GM21515 (cell line): Measurements from ENCODE around the gene RSBN1L.
A peak's percentile ranks its signal among the peaks of the same experiment; 100 is the strongest.

Experiments used
- ATAC-seq: cut with Tn5 transposase; IDR thresholded peaks from one replicate; pipeline ENCODE4 v1.9.1; 2021; ENCODE audit not compliant: unreplicated experiment

The RSBN1L gene

DNA sequence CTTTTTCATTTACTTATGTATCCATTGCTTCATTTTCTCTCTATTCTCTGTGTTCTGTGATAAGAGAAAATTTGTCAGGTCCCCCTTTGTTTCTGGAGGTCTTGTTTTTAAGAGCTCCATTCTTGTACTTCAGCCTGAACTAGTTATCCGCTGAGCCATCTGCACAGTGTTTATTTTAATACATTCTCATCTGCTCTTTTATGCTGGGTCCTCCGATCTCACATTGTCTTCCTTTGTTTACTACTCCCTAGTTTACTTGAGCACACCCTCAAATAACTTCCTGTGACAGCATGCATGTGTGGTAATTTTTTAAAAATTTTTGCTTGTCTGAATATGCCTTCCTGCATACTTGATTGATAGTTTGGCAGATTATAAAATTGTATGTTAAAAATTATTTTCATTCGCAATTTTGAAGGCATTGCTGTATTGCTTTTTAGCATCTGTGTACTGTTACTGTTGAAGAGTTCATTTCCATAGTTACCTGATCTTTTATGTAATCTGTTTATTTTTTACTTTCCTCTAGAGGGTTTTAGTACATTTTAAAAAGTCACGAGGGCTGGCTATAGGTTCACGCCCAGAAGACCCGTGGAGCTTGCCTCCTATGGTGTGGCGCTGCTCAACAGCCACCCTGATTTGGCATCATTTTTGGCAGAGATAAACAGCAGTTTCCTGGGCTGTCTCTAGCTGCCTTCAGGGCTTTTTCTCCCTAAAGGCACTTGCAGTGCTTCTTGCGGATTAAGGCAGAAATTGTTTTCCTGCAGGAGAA is 31.9 kb downstream of the RSBN1L start:
- no peak for ATAC-seq

DNA sequence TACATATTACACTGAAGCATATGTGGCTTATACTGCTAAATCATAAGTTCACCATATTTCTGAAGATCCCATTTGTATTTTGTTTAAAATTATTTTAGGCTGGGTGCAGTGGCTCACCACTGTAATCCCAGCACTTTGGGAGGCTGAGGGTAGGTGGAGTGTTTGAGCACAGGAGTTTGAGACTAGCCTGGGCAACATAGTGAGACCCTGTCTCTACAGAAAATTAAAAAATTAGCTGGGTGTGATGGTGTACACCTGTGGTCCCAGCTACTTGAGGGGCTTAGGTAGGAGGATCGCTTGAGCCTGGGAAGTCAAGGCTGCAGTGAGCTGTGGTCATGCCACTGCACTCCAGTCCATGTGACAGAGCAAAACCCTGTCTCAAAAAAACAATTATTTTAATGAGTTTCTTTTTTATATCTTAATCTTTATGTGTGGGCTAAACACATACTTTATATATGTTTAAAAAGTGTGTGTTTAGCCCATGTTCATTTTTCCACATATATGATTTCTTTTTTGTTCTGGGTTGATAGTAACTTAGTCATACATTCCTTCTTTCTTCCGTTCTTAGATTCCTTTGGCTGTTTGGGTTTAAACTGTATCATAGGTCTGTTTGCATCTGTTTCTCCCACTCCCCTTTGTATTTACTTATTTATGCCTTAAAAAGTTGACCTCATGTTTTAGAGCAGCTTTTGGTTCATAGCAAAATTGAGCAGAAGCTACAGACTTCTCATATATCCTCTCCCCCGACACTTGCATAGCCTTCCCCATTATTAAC is 33.5 kb downstream of the RSBN1L start:
- no peak for ATAC-seq

DNA sequence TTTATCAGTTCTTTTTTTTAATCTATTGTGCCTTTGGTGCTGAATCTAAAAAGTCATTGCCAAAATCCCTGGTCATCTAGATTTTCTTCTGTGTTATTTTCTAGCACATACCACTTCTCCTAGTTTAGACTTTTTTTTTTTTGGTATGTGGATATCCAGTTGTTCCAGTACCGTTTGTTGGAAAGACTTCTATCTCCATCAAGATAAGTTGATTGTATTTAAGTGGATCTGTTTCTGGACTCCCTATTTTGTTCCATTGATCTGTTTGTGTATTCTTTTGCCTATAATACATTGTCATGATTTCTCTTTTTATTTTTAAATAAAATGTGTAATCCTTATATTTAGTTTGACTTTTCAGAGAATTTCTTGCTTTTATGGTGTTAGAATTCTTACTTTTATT is 35.5 kb downstream of the RSBN1L start:
- ATAC-seq = no peak

DNA sequence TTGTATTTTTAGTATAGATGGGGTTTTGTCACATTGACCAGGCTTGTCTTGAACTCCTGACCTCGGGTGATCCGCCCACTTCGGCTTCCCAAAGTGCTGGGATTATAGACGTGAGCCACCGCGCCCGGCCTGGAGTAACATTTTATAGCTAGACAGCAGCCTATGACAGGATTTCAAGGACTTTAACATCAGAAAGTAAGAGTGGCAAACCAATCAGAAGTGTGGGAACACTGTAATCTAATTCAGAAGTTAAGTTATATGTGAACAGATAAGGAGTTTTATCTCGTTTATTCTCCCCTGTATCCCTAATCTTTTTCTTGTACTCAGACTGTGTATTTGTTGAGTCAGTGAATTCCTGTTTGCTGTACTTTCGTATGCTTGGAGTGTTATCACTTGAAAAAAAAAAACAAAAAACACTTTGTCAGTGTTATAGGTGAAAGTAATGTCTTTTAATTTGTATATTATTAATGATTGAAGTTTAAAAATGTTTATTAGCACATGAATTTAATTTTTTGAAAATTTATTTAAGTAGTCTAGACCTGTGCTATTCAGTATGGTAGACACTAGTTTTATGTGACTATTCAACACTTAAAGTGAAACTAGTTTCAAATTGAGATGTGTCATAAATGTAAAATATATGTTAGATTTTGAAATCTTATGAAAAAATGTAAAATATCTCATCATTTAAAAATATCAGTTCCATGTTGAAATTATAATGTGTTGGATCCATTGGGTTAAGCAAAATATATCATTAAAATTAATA is 38.6 kb downstream of the RSBN1L start:
- no peak for ATAC-seq

DNA sequence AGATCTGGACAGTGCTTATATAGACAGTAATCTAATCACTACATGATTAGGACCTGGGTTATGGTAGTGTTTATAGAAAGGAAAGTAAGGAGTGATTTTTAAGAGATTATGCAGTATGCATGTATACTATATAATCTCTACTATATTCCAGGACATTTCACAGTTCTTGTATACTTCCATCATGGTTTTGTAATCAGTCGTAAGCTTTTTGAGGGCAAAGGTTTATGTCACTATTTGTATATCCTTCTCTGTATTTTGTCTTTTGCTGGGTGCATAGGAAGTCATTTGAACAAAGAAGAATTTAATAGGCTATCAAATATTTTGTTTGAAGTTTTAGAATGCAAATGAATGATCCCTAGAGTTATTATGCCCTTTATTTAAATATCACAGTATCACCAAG is 39.2 kb downstream of the RSBN1L start:
- ATAC-seq = no peak

DNA sequence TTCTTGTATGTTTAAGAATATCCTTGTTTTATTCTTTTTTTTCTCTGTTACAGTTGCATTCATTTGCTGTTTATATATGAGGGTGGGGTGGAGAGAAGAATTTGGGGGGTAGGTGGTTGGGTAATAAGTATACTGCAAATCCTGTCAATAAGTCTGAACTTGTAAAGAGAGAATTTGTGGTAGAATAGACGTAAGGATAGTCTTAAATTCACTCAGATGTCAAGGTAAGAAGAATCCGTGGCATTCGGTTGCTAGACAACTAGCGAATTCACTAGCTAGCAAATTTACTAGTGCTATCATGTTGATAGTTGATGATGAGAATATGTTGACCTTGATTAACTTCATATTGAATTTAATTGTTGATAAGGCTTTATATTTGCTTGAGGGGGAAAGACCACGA is 40.7 kb downstream of the RSBN1L start:
- no peak for ATAC-seq

DNA sequence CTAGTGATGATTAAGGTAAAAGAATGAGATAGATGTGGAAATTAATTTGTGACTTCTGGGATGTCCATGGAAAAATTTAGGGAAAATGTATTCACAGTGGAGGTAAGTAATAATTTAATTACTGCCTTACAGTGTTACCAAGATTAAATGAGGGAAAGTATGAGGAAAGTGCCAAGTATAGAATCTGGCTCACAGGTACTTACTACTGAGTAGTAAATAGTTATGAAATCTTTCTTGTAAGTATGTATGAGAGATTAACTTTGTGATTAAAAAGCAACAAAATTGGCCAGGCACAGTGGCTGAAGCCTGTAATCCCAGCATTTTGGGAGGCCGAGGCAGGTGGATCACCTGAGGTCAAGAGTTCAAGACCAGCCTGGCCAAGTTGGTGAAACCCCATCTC is 42.1 kb downstream of the RSBN1L start:
- no peak for ATAC-seq

DNA sequence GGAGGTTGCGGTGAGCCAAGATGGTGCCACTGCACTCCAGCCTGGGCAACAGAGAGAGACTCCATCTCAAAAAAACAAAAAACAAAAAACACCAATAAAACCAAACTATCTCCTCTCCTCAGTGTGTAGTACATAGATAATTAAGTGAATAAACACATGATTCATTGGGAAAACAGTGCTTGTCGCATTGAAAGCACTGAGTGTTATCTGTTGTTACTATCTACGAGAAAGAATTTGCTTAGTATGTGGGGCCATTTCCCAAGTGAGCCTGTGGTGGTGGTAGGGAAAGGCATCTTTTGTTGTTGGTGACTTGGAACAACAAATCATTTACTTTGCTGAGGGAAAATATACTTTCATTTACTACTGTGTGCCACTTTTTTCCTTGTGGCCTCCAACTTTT is 42.6 kb downstream of the RSBN1L start:
- no peak for ATAC-seq

DNA sequence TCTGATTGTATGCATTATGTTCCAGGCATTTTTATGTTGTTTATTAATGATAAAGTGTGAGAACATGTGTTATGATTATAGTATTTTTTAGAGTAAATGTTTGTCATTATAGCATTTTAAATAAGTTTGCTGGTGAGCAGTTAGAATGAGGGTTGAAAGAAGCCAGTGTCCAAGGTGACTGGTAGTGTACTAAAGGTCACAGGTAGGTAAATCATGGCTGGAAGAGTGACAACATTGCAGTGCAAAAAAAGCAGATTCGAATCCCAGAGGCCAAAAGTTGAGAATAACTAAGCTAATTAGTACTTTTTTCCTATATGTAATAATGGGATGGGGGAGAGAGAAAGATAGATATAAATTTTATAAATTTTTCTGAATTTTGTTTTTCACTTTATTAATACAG is 44.0 kb downstream of the RSBN1L start:
- ATAC-seq = no peak

DNA sequence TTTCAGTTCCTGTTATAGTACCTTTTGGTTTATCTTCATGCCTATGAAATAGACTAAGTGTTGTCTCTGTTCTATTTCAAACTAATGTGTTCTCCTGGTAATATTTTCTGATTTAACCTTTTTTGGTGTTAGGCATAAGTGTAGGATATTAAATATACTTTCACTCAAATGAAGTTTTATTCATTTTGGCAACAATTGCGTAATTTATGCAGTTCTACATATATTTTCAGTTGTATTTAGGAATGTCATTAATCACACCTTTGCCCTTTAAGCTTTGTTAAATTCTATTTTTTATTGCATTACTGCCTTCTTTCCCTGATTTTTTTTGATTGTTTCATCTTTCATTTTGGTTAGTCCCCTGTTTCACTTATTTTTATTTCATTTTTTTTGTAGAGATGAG is 47.3 kb downstream of the RSBN1L start:
- ATAC-seq = no peak

DNA sequence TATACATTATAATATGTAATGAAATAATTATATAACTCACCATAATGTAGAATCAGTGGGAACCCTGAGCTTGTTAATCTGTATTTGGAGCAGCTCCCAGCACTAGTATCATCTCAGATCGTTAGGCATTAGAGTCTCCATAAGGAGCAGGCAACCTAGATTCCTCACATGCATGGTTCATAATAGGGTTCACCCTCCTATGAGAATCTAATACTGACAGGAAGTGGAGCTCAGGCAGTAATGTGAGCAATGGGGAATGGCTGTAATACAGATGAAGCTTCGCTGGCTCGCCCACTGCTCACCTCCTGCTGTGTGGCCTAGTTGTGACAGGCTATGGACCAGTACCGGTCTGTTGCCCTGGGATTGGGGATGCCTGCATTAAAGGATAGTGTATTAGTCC is 49.5 kb downstream of the RSBN1L start:
- no peak for ATAC-seq

DNA sequence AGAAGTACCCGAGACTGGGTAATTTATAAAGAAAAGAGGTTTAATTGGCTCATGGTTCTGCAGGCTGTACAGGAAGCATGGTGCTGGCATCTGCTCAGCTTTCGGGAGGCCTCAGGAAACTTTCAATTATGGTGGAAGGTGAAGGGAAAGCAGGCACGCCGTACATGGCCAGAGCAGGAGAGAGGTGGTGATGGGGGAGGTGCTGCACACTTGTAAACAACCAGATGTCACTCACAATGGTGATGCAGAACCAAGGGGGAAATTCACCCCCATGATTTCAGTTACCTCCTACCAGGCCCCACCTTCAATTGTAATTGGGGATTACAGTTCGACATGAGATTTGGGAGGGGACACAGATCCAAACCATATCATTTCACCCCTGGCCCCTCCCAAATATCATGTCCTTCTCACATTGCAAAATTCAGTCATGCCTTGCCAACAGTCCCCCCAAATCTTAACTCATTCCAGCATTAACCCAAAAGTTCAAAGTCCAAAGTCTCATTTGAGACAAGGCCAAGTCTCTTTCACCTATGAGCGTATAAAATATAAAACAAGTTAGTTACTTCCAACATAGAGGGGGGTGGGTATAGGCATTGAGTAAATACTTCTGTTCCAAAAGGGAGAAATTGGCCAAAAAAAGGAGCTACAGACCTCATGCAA is 50.0 kb downstream of the RSBN1L start:
- no peak for ATAC-seq

DNA sequence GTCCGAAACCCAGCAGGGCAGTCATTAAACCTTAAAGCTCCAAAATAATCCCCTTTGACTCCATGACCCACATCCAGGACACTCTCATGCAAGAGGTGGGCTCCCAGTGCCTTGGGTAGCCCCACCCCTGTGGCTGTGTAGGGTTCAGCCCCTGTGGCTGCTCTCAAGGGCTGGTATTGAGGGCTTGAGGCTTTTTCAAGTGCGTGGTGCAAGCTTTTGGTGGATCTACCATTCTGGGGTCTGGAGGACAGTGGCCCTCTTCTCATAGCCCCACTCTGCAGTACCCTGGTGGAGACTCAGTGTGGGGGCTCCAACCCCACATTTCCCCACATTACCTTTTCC is 50.5 kb downstream of the RSBN1L start:
- no peak for ATAC-seq

DNA sequence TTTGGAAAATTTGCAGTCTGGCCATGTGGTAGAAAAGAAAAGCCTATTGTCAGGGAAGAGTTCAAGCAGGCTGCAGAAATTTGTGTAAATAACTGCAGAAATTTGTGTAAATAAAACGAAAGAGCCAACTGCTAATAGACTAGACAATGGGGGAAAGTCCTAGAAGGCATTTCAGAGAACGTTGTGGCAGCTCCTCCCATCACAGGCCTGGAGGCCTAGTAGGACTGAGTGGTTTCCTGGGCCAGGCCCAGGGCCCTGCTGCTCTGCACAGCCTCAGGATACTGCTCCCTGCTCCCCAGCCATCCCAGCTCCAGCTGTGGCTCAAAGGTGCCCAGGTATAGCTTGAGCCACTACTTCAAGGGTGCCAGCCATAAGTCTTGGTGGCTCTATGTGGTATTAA is 50.9 kb downstream of the RSBN1L start:
- no peak for ATAC-seq

DNA sequence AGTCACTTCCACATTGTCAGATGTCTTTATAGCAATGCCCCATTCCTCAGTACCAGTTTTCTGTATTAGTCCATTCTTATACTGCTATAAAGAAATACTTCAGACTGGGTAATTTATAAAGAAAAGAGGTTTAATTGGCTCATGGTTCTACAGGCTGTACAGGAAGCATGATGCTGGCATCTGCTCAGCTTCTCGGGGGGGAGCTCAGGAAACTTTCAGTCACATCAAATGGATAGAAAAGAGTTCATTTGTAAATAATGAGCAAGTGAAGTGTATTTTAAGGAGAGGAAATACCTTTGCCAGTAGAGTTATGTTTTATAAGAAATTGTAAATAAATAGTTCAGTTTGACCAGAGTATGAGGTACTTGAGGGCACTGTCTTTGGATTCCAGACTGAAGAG is 51.5 kb downstream of the RSBN1L start:
- no peak for ATAC-seq

DNA sequence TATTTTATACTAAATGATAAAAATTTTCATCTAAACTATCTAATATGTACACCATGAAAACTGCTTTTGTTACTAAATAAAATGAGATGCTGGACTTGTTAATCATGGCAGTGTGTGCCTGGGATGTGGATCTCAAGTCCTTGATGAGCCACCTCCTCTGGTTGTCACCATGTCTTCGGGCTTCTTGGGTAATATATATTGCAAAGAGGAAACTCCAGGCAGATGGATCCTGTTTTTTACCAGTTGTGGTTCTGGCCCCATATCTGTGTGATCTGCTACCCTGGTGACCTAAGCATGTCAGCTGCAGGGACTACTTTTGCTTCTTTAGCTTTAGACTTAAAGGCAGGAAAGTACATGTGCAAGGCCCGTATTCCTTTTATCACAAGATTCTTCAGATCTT is 55.8 kb downstream of the RSBN1L start:
- no peak for ATAC-seq

DNA sequence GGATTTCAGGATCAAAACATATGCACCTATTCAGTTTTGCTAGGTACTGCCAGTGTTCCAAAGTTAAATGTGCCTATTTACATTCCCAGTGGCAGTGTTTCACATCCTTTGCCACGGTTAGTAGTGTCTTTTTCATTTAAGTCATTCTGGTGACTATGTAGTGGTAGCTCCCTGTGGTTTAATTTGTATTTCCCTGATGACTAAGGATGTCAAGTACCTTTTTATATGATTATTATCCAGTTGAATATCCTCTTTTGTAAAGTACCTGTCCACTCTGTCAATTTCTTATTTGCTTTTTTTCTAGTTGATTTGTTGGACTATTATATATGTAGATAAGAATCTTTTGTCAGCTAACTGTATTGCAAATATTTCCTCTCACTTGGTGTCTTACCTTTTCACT is 56.9 kb downstream of the RSBN1L start:
- no peak for ATAC-seq

DNA sequence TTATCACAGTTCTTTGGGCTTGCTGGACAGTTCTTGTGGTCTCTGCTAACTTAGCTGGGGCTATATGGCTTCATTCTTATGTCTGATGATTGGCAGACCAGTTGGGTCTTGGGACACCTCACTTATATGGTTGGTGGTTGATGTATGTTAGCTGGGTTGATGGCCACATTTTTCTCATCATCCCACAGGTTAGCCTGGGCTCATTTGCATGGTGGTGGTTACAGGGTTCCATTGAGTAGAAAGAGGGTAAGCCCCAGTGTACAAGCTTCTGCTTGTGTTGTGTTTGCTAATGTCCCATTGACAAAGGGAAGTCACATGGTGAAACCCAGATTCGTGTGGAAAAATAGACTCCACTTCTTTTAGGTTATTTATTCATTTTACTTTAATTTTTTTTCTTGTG is 61.3 kb downstream of the RSBN1L start:
- peak; percentile 91 for ATAC-seq

DNA sequence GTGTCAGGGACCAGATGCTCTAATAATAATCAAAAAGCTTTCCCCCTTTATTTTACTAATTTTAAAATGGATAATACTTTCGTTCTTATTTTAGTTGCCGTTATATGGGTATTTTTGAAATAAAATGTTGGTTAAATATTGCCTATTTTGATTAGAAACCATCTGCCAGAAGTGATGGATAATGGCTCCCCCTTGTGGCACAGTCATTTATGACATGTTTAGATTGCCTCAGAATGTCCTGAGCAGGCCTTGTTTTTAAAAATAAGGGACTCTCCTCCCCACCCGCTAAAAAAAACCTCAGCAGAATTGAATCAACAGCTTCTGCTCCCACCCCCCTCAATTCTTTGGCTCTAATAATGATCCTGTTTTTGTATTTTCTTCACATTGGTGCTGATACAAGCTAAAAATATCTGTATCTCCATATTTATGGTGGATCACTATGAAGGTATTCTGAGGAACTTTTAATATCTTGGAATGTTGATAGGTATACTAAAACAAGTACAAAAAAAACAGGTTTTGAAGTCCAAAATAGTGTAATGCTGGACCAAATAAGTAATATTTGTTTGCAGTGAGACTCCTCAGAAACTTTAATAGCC is 63.1 kb downstream of the RSBN1L start:
- no peak for ATAC-seq

DNA sequence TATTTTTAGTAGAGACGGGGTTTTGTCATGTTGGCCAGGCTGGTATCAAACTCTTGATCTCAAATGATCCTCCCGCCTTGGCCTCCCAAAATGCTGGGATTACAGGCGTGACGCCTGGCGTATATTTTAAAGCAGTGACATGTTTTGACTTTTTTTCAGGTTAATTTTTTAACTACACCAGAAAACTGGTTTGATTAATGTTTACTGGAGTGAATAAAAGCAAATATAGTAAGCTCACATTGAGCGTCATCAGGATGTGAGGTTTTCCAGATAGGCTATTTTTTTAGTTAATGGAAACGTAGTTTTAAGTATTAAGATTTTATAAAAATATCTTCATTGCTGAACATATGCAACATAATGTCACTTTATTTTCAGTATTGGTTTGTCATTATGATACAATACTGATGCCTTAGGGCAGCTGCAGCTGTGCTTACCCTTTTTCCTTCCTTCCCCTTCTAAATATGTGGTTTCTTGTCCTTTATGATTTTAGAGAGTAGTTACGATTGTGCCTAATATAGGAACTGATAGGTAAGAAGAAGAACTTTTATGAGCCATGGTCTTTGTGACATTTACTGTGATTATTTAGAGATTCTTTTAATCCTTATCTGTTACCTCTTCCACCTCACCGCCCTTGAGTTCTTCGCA is 64.7 kb downstream of the RSBN1L start:
- ATAC-seq = no peak

DNA sequence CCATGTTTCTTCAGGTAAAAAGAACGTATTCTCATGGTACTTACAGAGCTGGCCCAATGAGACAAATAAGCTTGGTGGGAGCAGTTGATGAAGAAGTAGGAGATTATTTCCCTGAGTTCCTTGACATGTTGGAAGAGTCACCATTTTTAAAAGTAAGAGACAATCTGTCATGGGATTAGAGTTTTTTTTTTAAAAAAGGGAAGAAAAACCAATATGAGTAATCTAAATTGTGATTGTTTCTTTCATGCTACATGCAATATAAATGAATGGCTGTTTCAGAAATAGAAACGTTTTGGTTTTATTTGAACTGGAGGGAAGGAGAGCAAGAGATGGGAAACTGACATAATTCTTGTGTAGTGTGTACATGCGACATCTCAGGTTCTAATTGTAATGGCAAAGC is 69.2 kb downstream of the RSBN1L start:
- ATAC-seq = no peak
